Skin epidermis (tissue), 12 donors: Measurements from ENCODE around the gene DNAJC18.
"Not testable (repeated sequence)": the region's sequence is repeated elsewhere in the genome, so short reads cannot be mapped to it uniquely, and the experiment has no call there.

ENCODE experiments used
- H3K27ac ChIP-seq, 21 experiments: fragments of 200-600 bp; sonication (generic) in 11 of 21; one replicate each; pipeline ENCODE4 v1.5.0; 2020; ENCODE audit warnings: mild to moderate bottlenecking in 3 of 21, inconsistent platforms in 2 of 21, moderate library complexity in 2 of 21
- H3K4me3 ChIP-seq, 7 experiments: fragments of 200-600 bp; sonication (generic) in 2 of 7; one replicate each; pipeline ENCODE4 v1.5.0; 2020; ENCODE audit warnings: inconsistent platforms in 2 of 7, mild to moderate bottlenecking in 2 of 7, moderate library complexity in 1 of 7

Gene DNAJC18

DNA sequence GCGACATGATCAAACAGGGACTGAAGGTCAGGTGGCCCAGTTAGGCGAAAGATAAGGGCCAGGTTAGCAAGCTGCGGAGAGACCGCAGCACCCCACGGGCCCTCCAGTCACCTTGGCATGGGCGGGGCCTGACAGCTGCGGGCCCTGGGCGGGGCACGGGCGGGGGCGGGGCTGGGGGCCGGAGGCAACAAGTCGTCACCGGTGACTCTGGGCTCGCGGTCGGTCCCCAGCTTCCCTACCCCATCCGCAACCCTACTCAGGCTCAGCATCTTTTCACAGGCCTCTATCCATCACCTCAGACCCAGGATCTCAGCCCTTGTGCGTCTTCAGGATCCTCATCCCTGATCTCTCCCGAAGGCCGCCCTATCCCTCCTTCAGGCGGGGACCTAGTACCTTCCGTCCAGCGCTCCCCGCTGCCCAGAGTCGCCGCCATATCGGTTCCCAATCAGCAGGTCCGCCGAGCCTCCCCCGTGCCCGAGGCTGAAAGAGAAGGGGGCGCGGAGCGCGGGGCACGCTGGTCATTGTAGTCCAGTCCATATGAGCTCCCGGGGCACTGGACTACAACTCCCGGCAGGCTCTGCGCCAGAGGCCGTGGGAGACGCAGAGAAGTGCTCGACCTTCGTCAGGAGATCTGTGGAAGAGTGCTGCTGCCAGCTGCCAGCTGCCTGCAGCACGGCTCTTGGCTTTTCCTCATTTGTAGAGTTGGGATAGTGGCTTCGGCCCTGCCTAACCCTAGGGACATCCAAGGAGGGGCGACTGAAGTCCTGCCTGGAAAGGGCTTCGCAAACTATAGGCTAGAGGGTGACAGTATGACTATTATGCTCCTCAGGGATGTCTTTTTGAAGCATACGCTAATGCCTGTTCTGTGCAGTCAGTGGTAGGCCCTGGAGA is at the start of gene DNAJC18:
DNAJC18 (minus strand) TSS at position 513 of the 891 bp plus-strand sequence; CDS start at position 433, 80 bp downstream.
- peak within 1 kb of the TSS; percentile 60 to 77 (median 65) for H3K4me3 ChIP-seq
- peak within 1 kb of the TSS; percentile 61 to 95 (median 88) for H3K27ac ChIP-seq

DNA sequence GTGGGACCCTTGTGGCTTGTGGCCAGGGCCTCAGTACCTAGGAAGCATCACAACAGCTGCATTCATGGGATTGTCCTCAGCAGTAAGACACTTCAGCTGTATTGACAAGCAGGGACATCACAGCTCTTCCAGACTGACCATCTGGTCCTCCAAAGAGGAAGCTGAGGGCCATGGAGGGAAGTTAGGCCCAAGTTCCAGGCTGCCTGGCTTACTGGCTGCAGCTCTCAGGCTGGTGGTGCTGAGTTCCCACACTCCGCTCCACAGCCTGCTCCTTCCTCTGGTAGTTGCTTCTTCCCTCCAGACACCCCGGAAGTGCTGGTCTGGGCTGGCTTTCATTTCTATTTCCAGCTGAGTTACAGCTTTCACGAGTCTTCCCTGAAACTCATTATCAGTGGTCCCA is 48.9 kb upstream of the DNAJC18 start:
- Histone ChIP-seq H3K27ac (peak overlapping the region in 7 of 21 experiments; percentile 31 to 76 (median 55)), H3K4me3 (no peak overlapping the region)

DNA sequence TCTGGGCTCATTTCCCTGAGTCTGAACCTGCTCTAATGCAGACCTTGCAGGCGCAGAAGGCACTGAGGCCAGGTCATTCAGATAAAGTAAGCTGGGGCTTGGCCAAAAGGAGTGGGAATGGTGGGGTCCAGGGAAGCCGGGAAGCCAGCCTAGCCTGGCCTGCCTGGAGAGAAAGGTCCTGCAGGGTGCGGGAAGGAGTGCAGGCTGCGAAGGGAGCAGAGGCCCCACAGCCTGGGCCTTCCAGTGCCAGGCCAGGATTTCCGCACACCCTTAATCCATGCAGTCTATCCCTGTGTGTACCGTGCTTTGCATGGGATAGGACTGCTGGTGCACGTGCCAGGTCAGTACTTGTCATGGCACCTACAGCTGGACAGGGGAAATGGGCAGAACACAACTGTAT is 46.9 kb upstream of the DNAJC18 start:
- no peak overlapping the region for H3K4me3 ChIP-seq

DNA sequence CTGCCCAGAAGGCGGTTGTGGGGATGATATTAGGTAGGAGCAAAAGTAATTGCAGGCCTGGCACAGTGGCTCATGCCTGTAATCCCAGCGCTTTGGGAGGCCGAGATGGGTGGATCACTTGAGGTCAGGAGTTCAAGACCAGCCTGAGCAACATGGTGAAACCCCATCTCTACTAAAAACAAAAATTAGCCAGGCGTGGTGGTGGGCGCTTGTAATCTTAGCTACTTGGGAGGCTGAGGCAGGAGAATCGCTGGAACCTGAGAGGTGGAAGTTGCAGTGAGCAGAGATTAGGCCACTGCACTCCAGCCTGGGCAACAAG is 43.5 kb upstream of the DNAJC18 start:
- Histone ChIP-seq H3K27ac (peak overlapping the region; percentile 63 to 99 (median 94)), H3K4me3 (peak overlapping the region in 5 of 7 experiments; percentile 36 to 52 (median 47))

More for the DNA sequence above, 46.9 kb upstream of the DNAJC18 start:
- peak overlapping the region in 3 of 21 experiments; percentile 15 to 56 (median 43) for H3K27ac ChIP-seq

DNA sequence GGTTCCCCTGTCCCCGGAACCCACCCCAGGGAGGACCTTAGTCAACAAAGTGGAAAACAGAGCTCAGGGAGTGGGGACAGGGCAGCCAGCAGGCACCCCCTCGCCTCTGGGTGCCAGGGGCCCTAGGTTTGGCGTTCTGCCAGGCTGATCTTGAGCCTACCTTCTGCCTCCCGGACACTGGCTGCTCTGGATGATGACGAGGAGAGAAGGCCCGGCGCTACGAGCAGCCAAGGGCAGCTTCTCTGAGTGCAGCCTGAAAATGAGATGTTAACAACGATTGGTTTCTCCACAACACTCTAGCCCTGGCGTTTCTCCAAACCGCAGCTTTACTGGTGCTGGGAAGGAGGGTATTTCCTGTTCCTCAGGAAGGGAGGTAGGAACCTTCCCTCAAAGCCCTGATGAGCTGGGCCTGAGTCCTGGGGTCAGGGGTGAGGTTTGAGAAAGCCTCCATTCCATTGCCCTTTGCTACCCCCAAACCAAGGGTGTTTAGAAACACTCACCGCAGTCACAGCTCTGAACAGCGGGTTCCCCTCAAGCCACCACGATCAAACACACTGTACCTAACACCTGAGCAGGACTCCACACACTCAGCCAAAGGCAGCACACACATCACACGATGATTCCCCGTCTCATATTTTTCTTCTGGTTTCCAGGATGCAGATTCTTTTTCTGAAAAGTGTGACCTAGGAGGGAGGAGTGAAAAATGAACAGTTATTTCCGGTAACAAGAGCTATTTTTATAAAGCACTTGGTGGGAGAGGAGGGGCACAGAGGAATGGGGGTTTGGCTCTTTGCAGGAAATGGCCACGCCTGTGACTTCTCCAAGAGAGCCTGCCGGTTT is 42.9 kb upstream of the DNAJC18 start, which contains the start of gene STING1:
STING1 (minus strand) TSS at position 709 of the 840 bp plus-strand sequence. CDS start 1,054 bp downstream, outside the sequence.
- H3K27ac ChIP-seq = peak within 1 kb of the TSS; percentile 63 to 99 (median 94)
- H3K4me3 ChIP-seq = peak within 1 kb of the TSS; percentile 36 to 72 (median 47)

DNA sequence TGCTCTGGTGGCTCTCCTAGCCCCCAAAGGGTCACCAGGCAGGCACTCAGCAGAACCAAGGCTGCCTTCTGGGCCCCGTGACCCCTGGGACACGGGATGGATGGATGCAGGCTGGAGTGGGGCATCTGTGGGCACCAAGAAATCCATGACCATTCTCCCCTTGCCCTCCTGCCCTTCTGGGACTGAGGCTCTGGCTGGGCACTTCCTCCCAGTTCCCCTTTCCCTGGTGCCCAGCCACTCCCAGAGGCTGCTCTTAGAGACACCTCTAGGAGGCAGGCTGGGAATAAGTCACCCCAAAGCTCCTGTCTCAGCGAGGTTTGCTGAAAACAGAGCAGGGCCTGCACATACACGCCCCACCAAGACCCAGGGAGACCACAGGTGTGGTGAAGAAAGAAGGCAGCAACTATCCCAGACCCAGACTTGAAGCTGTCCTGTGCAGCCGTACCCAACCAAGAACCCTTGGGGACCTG is 42.3 kb upstream of the DNAJC18 start:
- peak overlapping the region; percentile 36 to 72 (median 47) for H3K4me3 ChIP-seq
- peak overlapping the region; percentile 63 to 99 (median 94) for H3K27ac ChIP-seq

DNA sequence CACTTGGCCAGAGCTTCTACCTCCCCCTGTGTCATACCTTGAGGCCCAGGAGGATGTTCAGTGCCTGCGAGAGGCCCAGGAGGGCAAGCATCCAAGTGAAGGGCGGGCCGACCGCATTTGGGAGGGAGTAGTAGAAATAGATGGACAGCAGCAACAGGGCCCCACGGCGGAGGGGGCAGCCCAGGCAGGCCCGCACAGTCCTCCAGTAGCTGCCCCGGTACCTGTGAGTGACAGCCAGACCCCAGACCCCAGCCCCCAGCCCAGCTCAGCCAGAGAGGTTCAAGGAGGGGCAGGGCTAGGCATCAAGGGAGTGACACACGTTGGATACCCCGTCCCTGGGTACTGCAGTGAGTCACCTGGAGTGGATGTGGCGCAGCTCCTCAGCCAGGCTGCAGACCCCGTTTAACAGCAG is 41.8 kb upstream of the DNAJC18 start:
- Histone ChIP-seq H3K4me3 (peak overlapping the region; percentile 36 to 72 (median 47)), H3K27ac (peak overlapping the region; percentile 63 to 99 (median 94))

DNA sequence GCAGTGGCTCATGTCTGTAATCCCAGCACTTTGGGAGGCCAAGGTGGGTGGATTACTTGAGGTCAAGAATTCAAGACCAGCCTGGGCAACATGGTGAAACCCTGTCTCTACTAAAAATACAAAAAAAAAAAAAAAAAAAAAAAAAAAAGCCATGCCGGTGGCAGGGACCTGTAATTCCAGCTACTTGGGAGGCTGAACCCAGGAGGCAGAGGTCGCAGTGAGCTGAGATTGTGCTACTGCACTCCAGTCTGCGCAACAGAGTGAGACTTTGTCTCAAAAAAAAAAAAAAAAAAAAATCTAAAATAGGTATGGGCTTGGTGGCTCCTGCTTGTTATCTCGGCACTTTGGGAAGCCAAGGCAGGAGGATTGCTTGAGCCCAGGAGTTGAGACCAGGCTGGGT is 40.4 kb upstream of the DNAJC18 start:
- not testable (repeated sequence) for H3K4me3 ChIP-seq
- H3K27ac ChIP-seq = peak overlapping the region in 3 of 21 experiments; percentile 18 to 98 (median 41)

DNA sequence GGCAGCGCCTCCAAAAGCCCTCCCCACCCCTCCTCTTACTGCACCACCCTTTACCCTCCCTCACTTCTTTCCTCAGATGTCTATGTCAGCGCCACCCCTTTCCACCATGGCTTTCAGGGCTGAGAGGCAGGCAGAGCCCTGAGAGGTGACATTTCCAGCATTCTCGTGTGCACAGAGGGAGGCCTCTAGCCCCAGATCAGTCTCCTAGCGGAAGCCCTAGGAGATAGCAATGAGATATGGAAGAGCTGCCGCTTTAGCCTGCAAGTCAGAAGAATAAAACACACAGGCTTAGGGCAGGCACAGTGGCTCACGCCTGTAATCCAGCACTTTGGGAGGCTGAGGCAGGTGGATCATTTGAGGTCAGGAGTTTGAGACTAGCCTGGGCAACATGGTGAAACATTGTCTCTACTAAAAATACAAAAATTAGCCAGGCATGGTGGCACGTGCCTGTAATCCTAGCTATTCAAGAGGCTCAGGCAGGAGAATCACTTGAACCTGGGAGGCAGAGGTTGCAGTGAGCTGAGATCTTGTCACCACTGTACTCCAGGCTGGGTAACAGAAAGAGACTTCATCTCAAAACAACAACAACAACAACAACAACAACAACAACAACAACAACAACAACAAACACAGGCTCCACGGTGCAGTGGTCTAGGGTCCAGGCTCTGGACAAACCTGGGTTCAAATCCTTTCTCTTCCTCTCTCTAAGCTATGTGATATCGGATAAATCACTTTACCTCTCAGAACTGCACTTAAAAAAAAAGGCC is 39.5 kb upstream of the DNAJC18 start:
- not testable (repeated sequence) for H3K4me3 ChIP-seq
- peak overlapping the region in 4 of 21 experiments; percentile 30 to 98 (median 38) for H3K27ac ChIP-seq

DNA sequence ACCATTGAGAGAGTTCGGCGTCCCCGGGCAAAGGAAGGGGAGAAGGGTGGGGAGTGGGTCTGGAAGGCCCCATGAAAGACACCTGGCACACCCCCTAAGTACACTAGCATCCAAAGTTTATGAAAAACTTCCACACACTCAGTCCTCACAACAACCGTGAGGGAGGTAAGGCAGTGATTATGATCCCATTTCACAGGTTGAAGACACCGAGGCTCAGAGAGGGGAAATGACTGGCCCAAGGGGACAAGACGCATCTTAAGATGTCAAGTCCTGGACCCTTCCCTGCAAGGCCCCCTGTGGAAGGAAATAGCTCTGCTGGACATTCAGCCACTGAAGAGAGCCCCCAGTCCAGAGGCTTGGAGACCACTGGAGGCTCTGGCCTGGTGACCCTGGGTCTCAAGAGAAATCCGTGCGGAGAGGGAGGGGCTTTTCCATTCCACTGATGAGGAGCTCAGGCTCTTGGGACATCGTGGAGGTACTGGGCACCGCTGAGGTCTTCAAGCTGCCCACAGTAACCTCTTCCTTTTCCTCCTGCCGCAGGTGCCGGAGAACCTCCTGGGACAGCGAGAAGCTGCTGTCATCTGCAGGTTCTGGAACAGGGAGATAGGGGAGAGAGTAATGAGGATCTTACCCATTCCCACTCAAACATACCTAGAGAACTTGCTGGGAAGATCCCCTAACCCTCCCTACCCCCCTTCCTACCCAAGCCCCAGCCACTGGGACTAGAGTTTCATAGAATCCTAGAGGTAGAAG is 36.7 kb upstream of the DNAJC18 start:
- Histone ChIP-seq H3K27ac (peak overlapping the region in 4 of 21 experiments; percentile 15 to 71 (median 35)), H3K4me3 (no peak overlapping the region)

DNA sequence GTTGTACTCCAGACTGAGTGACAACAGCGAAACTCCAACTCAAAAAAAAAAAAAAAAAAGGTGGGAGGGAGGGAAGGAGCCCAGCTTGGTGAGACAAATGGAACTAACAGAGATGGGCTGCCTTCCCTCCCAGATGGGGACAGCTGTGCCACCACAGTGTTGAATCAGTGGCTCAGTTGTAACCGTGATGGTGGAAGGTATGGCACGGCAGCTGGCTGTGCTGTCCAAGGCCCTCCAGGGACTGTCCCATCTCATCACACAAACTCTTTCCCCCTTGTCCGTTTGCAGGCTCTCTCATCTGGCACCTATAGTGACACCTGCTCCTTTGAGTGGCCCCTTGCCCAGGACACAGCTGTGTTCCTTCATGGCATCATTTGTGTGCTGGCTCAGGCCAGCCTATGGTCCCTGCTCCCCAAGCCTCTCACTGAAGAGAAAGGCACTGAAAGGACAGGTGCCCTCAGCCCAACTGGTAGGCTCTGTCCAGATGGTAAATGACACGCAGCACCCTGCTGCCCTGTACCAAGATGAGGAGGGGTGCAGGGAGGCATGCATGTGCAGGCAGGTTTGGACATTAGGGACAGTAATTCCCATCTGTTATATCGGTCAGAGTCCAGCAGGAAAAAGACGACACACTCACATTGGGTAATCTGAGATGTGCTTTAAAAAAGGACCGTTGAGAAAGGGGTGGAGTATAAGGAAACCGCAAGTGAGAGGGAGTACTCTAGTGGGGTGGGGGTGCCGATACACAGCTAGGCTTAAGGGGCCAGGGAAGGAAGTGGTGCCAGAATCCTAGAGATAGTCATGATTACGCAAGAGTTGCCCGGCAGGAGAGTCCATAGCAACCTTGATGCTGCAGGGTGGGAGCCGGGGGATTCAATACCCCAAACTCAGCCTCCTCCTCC is 35.8 kb upstream of the DNAJC18 start:
- H3K4me3 ChIP-seq = no peak overlapping the region
- H3K27ac ChIP-seq = peak overlapping the region in 8 of 21 experiments; percentile 15 to 71 (median 40)

DNA sequence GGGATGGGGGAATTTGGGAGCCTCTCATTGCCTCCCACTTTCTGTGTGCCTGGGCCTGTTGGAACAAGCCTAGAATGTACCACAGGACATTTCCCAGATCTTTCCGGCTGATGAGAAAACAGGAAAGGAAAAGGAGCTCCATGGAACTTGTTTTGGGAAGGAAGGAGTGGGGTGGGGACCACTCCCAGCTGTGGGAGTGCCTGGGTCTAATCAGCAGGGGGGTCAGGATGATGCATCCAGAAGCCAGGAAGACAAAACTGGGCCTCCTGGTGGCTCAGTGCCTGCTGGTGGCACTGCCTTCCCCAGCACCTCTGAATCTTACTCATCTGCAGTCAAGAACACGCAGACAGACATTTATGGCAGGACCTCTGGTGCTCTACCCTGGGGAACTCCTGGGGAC is 34.2 kb upstream of the DNAJC18 start:
- Histone ChIP-seq H3K4me3 (no peak overlapping the region), H3K27ac (peak overlapping the region in 18 of 21 experiments; percentile 6 to 80 (median 44))

DNA sequence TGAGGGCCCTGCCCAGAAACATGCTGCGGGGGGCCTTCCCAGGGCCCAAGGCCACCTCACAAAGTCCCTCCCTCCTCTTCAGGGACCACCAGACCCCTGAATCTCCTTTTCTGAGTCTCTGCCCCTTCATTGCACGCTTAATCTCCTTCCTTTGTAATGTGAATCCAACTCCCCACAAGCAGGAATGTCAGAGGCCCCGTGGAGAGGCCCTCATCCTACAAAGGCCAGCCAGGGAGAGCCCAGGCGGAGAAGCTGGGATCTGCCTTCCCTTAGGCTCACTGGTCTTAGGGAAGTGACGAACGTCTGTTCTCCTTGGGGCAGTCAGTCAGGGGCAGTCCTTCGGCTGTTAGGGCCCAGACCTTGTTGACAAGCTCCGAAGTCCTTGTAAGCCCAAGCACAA is 33.8 kb upstream of the DNAJC18 start:
- Histone ChIP-seq H3K4me3 (no peak overlapping the region), H3K27ac (peak overlapping the region in 19 of 21 experiments; percentile 6 to 80 (median 54))

DNA sequence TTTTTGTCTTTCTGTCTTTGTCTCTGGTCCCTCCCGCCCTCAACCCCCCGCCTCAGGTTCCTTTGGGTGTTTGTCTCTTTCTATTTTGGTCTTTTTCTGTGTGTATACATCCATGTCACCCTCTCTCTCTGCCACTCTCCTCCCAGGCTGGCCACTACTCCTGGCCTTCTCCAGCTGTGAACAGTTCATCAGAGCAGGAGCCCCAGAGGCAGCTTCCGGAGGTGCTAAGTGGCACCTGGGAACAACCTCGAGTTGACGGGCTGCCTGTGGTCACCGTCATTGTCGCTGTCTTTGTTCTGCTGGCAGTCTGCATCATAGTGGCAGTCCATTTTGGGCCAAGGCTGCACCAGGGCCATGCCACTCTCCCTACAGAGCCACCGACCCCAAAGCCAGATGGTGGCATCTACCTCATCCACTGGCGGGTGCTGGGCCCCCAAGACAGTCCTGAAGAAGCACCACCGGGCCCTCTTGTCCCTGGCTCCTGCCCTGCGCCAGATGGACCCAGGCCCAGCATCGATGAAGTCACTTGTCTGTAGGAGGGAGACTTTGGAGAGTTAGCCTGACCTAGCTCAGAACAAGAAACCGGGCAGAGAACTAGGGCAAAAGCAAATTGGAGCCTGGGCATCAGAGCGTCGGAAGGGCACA is 33.2 kb upstream of the DNAJC18 start:
- peak overlapping the region in 17 of 21 experiments; percentile 6 to 87 (median 59) for H3K27ac ChIP-seq

DNA sequence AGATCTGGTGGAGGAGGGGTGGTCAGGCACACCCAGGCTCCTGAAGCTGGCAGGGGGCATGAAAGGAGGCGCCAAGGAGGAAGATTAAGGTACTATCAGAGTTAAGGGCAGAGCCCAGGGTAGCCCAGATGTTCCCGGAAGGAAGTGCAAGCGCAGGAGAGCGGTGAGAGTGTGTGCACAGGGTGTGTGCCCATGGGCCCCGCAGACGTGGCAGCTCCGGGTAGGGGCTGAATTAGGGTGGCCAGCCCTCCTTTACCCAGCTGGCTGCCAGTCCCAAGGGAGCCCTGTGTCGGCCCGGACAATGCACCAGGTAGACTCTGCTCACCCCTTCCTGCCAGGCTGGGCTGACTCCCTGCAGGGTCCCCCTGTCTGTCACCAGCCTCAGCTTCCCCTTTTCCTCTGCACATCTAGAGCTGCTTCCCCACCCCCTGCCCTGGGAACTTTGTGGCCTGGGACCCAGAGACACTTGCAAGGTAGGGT is 31.5 kb upstream of the DNAJC18 start, which contains the start of gene SMIM33:
SMIM33 (plus strand) TSS at position 184 of the 480 bp plus-strand sequence; CDS start at position 302, 118 bp downstream.
- H3K27ac ChIP-seq = peak within 1 kb of the TSS in 18 of 21 experiments; percentile 1 to 87 (median 50)
- peak within 1 kb of the TSS in 3 of 7 experiments; percentile 7 to 17 (median 14) for H3K4me3 ChIP-seq

More for the DNA sequence above, 33.2 kb upstream of the DNAJC18 start:
- H3K4me3 ChIP-seq = no peak overlapping the region

DNA sequence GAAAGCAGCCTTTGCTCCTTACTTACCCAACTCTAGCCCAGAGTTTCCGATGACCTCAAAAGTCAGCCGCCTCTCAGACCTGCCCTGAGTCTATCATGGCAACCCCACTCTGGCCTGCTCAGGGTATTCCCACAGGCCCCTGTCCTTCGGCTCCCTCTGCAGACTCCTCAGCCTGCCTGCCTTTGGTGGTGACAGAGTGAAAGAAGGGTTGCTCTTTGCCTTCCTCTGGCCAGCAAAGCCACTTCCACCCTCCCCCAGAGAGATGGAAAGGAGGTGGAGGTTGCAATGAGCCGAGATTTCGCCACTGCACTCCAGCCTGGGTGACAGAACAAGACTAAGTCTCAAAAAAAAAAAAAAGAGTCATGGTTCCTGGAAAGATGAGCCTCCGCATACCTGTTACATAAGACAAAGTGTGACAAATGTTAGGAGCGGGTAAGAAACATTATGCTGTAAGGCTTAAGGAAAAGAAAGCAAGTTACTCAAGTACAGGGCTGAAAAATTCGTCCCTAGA is 29.2 kb upstream of the DNAJC18 start:
- Histone ChIP-seq H3K27ac (peak overlapping the region in 5 of 21 experiments; percentile 5 to 55 (median 40)), H3K4me3 (no peak overlapping the region)
